Natural killer cell (primary cell): ENCODE data around the gene ARID1B. TPM values are rescaled to one million over a fixed set of nuclear protein-coding genes. Genes with fewer than 3 reads are reported as not detected.

Experiments used
- ATAC-seq, 3 donors: fragments of 150-1000 bp in 2 of 3; fragments of 200-7000 bp in 1 of 3; cut with Tn5 transposase; 1 replicate in 1 of 3; 2 replicates in 2 of 3; pipeline ENCODE4 v1.10.0; 2021; ENCODE audit warnings: mild to moderate bottlenecking in 2 of 3, moderate library complexity in 2 of 3
- DNase-seq, 2 donors: peaks; one replicate each; pipeline versions ENCODE4 v3.0.0 to v3.0.0-alpha.2; 2013 to 2021; ENCODE audit warnings: mixed read lengths in 1 of 2
- H3K27ac ChIP-seq: one replicate; pipeline ENCODE4 v1.5.1; 2013; ENCODE audit warnings: mild to moderate bottlenecking, low read length
- H3K27me3 ChIP-seq: one replicate; pipeline ENCODE4 v1.6.1; 2013; ENCODE audit warnings: low read length; ENCODE audit not compliant: control insufficient read depth, insufficient read depth
- H3K36me3 ChIP-seq: one replicate; pipeline ENCODE4 v1.6.1; 2013; ENCODE audit warnings: low read length; ENCODE audit not compliant: control insufficient read depth, insufficient read depth
- H3K4me1 ChIP-seq: one replicate; pipeline ENCODE4 v1.6.1; 2013; ENCODE audit warnings: low read length; ENCODE audit not compliant: control insufficient read depth, insufficient read depth
- H3K4me3 ChIP-seq: one replicate; pipeline ENCODE4 v1.5.1; 2013; ENCODE audit warnings: low read length
- H3K9me3 ChIP-seq: one replicate; pipeline ENCODE4 v1.6.1; 2013; ENCODE audit warnings: low read length; ENCODE audit not compliant: control insufficient read depth, insufficient read depth
- H3K27ac Mint-ChIP-seq, 2 donors: one replicate each; pipeline ENCODE4 v1.8.0; 2022; ENCODE audit warnings: mild to moderate bottlenecking in 2 of 2, mixed read lengths in 2 of 2, moderate library complexity in 1 of 2
- H3K27me3 Mint-ChIP-seq, 2 donors: one replicate each; pipeline ENCODE4 v1.8.0; 2022; ENCODE audit warnings: low read depth in 2 of 2, mixed read lengths in 2 of 2
- H3K36me3 Mint-ChIP-seq: one replicate; pipeline ENCODE4 v1.8.0; 2022; ENCODE audit warnings: mixed read lengths
- H3K4me1 Mint-ChIP-seq, 2 donors: one replicate each; pipeline ENCODE4 v1.8.0; 2022; ENCODE audit warnings: mixed read lengths in 2 of 2
- H3K4me3 Mint-ChIP-seq: one replicate; pipeline ENCODE4 v1.8.0; 2022; ENCODE audit warnings: mild to moderate bottlenecking, moderate library complexity, mixed read lengths
- H3K9me3 Mint-ChIP-seq, 2 donors: one replicate each; pipeline ENCODE4 v1.8.0; 2022; ENCODE audit warnings: mixed read lengths in 2 of 2
- CTCF ChIP-seq: fragments of 200-600 bp; IDR thresholded peaks from one replicate; pipeline ENCODE4 v1.8.0; 2022; ENCODE audit warnings: antibody characterized with exemption
- WGBS: methylation state at CpG from one replicate; pipeline ENCODE4 v1.1.7; 2013; ENCODE audit warnings: missing lambda C conversion rate; ENCODE audit not compliant: insufficient coverage; 5-methylcytosine and 5-hydroxymethylcytosine counted together
- intact Hi-C: fragments of 100-400 bp; cut with micrococcal nuclease; formaldehyde crosslinking; loops from one replicate; pipeline ENCODE4 v1.14.2; 2022
- total RNA-seq, 4 donors: library from RNA; stranded (reverse); fragments of 120-200 nt in 1 of 4; gene quantifications; one replicate each; pipeline versions ENCODE4 v1.2.3 to v1.2.4, GENCODE V29; 2013 to 2022

Gene ARID1B
- total RNA-seq, 3 donors from 2014 or later (not counting 1 experiment from before 2014, with no cell fraction given) = 180 to 201 (median 189) TPM

DNA sequence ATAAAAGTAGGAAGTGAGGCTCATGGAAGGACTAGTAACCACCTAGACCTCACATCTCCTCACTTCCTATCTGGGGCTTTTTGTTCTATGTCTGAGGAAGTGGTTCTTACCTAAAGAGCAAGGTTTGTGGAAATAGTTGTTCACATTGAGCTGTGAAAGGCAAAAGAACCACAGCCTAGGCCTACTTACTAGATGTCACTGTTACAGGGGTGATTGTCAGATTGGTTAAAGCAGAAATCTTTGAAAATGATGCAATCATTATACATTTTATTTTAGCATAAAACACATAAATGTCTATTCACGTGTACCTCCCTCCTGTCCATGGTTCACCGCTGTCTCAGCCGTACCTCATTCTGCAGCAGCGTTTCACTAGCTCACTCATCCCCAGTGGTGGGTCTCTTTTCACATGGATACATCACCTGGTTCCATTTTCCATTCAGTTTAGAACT, 277.4 kb downstream of the ARID1B start:
- DNase-seq (peak; percentile 32 to 79), ATAC-seq (peak; percentile 81 to 93 (median 92))
- peak overlapping the region; percentile 79 for H3K4me3 Mint-ChIP-seq
- H3K27ac Mint-ChIP-seq = peak overlapping the region; percentile 92 to 96
- no peaks in the 10 kb centered on the region for H3K9me3 ChIP-seq
- H3K36me3 ChIP-seq = no peaks in the 10 kb centered on the region
- H3K4me1 Mint-ChIP-seq = peaks cover 44 to 49% of the 10 kb centered on the region in 2 donors
- 40% methylated on average over 4 of the region's 4 CpGs for WGBS
- peak overlapping the region; percentile 86 for H3K27ac ChIP-seq
- TF ChIP-seq CTCF = no peak
- no peaks in the 10 kb centered on the region for H3K27me3 ChIP-seq
- H3K9me3 Mint-ChIP-seq = no peaks in the 10 kb centered on the region
- H3K36me3 Mint-ChIP-seq = no peaks in the 10 kb centered on the region
- H3K4me3 ChIP-seq = no peak overlapping the region
- intact Hi-C loops = loop anchor here (1.0 kb wide), 2 partner anchors 46 to 89 kb away; no protein-coding TSS in a partner anchor
- no peaks in the 10 kb centered on the region for H3K27me3 Mint-ChIP-seq
- H3K4me1 ChIP-seq = peaks cover 40% of the 10 kb centered on the region

DNA sequence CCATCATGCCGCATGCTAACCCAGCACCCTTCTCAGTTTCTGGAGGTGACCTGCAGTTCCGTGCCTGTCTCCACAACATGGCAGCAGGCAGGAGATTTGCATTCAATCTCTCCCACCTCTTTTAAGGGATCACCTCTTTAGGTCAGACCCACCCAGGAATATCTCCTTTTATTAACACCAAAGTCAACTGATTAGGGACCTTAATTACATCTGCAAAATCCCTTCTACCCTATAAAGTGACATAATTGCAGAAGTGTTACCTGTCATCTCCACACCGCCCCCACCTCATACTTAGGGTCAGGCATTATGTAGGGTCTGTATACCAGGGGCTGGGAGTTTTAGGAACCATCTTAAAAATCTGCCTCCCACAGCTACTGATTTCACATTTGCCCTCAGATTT, 278.7 kb downstream of the ARID1B start:
- 98% methylated on average over 2 of the region's 3 CpGs for WGBS
- Mint-ChIP-seq H3K9me3 (no peaks in the 10 kb centered on the region), H3K27me3 (no peaks in the 10 kb centered on the region), H3K4me3 (peak overlapping the region; percentile 79), H3K36me3 (no peaks in the 10 kb centered on the region), H3K4me1 (peaks cover 50 to 55% of the 10 kb centered on the region in 2 donors), H3K27ac (peak overlapping the region; percentile 92 to 96)
- peak overlapping the region; percentile 86 for H3K27ac ChIP-seq
- no peak for TF ChIP-seq CTCF
- intact Hi-C loops = loop anchor here (5.0 kb wide), 1 partner anchor 34 kb away; no protein-coding TSS in a partner anchor
- no peaks in the 10 kb centered on the region for H3K36me3 ChIP-seq
- ATAC-seq = no peak
- no peak overlapping the region for H3K4me3 ChIP-seq
- H3K4me1 ChIP-seq = peaks cover 40% of the 10 kb centered on the region
- H3K9me3 ChIP-seq = no peaks in the 10 kb centered on the region
- no peak for DNase-seq
- H3K27me3 ChIP-seq = no peaks in the 10 kb centered on the region

DNA sequence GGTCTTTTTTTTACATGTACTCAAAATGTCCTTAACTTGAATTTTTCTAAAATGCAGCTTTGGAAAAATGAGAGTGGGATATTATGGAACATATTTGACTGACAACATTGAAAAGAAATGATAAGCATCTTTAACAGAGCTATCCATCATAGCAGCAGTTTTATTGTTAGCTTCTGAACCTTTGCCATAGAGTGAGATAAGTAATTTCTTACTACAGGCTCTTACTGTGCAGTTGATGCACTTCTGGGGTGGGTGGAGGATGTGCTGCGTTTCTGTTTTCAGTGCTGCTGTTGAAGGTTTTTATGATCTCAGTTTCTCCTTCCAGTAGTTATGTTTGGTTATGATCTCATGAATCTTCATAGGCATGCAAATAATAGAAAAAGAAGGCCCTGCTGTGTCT, 279.1 kb downstream of the ARID1B start:
- 46% methylated on average over 1 of the region's 1 CpG for WGBS
- no peak for TF ChIP-seq CTCF
- Histone ChIP-seq H3K27me3 (no peaks in the 10 kb centered on the region), H3K36me3 (no peaks in the 10 kb centered on the region), H3K27ac (peak overlapping the region; percentile 86), H3K9me3 (no peaks in the 10 kb centered on the region), H3K4me1 (peaks cover 40% of the 10 kb centered on the region), H3K4me3 (no peak overlapping the region)
- no peak for ATAC-seq
- Mint-ChIP-seq H3K36me3 (no peaks in the 10 kb centered on the region), H3K27ac (peak overlapping the region; percentile 92 to 96), H3K27me3 (no peaks in the 10 kb centered on the region), H3K4me3 (peak overlapping the region; percentile 79), H3K9me3 (no peaks in the 10 kb centered on the region), H3K4me1 (peaks cover 48 to 54% of the 10 kb centered on the region in 2 donors)
- DNase-seq = peak in 1 of 2 donors; percentile 18
- intact Hi-C loops = loop anchor here (5.0 kb wide), 1 partner anchor 34 kb away; no protein-coding TSS in a partner anchor

DNA sequence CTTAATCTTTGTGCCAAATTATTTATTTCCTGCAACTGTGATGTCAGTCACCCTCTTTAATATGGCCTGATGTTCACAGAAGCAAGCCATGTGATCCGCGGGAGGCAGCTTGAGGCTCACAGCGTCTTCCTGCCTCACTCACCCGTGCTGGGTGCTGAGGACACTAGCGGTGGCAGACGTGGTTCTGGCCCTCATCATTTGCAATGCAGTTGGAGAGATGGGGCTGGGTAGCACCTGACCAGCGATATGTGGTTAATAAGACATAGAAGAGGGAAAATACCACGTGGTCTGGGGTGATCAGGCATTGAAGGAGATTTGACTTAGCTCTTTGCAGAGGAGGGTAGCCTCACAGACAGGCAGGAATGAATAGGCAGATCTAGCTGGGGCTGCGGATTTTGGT, 281.4 kb downstream of the ARID1B start:
- Mint-ChIP-seq H3K4me1 (peaks cover 51 to 56% of the 10 kb centered on the region in 2 donors), H3K4me3 (peak overlapping the region; percentile 55), H3K27me3 (no peaks in the 10 kb centered on the region), H3K36me3 (no peaks in the 10 kb centered on the region), H3K9me3 (no peaks in the 10 kb centered on the region), H3K27ac (peak overlapping the region; percentile 90 to 92)
- Histone ChIP-seq H3K27ac (no peak overlapping the region), H3K4me3 (no peak overlapping the region), H3K4me1 (peaks cover 39% of the 10 kb centered on the region), H3K27me3 (no peaks in the 10 kb centered on the region), H3K36me3 (no peaks in the 10 kb centered on the region), H3K9me3 (no peaks in the 10 kb centered on the region)
- ATAC-seq (peak; percentile 32 to 57 (median 45)), DNase-seq (peak; percentile 30 to 39)
- intact Hi-C loops = loop anchor here (5.0 kb wide), 1 partner anchor 36 kb away; no protein-coding TSS in a partner anchor
- WGBS = 66% methylated on average over 9 of the region's 9 CpGs
- TF ChIP-seq CTCF = no peak
